Inferior parietal cortex (tissue), 1 donor: ENCODE data around the gene DDX42.
"Not testable (repeated sequence)": the region's sequence is repeated elsewhere in the genome, so short reads cannot be mapped to it uniquely, and the experiment has no call there.

Source experiments
- DNase-seq: peaks from one replicate; pipeline ENCODE4 v3.0.0-alpha.2; 2016; ENCODE audit errors: extremely low spot score

DDX42 gene

DNA sequence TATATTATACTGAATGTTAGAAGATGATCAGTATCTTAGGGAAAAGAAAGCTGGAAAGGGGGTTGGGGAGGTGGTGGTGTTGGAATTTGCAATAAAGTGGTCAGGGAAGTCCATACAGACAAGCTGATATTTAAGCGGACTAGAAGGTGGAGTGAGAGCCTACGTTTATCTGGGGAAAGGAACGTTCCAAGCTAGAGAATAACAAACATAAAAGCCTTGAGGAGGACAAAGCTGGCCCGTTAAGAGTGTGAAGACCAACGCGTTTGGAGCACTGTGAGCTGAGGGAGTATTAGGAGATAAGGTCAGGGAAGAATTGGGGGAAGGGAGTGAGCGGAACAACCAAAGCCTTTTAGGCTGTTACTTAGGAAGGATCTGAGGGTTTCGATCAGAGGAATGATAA, 1.4 kb downstream of the DDX42 start:
- no peak for DNase-seq

DNA sequence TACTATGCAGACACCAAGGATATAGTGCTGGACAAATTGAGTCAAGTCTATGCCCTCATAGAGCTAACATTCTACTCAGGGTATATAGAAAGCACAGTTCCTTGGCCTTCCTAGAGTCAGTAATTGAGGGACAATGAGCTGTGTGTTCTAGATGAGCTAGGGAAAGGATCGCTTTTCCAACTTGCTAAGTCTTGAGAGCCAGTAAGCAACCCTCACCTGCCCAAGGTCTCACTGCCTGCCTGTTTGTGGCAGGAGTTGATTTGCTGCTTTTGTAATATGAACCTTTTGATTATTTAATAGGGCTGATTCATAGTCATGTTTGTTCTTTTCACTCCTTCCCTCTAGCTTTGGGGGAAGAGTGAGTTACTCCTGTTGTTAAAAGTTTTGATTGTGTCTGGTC, 6.5 kb downstream of the DDX42 start:
- DNase-seq = no peak

DNA sequence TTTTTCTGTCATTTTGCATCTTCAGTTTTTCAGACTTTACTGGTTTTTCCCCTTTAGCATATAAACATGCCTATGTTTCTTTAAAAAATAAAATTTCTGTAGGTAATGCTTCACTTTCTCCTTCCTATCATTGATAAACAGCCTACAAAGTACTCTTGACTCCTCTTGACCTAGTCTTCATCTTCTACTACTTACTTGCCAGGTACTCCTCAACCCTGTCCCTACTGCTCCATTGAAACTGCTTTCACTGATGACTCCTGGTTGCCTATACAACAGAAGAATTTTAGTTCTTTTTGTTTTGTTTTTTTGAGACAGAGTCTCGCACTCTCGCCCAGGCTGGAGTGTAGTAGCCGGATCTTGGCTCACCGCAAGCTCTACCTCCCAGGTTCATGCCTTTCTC, 7.0 kb downstream of the DDX42 start:
- no peak for DNase-seq

DNA sequence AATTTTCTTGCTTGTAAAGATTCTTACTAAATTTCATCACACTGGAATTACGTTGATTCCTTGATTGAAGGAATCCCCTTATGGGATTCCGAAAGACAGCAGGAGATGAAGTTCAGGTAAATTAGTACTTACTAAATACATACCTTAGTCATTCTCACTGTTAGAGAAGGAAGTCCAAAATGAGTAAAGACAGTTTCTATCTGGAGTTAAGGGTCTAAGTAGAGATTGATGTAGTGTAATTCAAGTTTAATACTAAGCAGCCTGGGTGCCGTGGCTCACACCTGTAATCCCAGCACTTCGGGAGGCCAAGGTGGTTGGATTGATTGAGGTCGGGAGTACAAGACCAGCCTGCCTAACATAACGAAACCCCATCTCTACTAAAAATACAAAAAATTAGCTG, 9.6 kb downstream of the DDX42 start:
- no peak for DNase-seq

DNA sequence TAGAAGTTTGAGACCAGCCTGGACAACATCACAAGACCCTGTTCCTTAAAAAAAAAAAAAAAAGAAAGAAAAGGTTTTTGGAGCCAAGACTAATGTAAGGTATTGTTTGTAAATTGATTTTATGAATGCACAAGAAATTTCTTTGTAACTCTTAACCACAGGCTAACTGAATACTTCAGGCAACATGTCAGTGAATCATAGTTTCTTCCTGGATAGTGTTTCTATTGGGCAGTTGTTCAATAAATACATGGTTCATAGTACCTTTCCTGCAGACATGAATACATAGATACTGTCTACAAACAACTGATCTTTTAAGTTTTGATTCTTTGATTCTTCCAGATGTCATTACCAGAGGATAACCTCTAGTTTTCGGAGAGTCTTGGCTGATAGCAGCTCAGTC, 11.6 kb downstream of the DDX42 start:
- DNase-seq = no peak

DNA sequence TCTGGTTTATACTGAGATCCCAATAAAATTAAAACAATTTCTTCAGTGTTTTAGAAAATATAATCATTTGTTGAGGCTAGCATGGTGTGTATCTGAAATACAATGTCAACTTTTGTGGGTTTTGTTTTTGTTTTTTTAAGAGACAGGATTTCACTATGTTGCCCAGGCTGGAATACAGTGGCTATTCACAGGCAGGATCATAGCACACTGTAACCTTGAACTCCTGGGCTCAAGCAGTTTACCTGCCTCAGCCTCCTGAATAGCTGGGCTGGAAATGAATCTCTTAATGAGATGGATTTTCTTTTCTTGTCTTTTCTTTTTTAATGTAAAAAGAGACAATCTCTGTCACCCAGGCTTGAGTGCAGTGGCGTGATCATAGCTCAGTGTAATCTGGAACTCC, 12.1 kb downstream of the DDX42 start:
- DNase-seq = no peak

DNA sequence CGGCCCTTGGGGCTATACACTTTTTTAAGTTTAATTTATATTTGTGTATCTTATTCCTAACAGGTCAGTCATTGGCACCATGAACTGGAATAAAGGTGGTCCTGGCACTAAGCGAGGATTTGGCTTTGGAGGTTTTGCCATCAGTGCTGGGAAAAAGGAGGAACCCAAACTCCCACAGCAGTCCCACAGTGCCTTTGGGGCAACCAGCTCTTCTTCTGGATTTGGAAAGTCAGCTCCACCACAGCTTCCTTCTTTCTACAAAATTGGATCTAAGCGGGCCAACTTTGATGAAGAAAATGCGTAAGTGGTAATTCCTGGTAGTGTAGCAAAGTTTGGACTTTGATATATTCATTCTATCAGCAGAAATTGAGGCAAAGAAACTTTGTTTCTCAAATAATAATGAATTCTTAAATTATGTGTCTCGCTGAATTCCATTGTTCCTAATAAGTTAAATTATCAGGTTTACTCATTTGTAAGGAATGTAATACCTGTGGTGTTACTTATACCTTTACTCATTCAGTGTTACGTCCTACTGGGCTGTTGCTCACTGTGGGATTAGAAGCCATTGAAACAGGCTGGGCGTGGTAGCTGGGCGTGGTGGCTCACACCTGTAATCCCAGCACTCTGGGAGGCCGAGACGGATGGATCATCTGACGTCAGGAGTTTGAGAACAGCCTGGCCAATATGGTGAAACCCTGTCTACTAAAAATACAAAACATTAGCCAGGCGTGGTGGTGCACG, 13.2 kb downstream of the DDX42 start:
- no peak for DNase-seq

DNA sequence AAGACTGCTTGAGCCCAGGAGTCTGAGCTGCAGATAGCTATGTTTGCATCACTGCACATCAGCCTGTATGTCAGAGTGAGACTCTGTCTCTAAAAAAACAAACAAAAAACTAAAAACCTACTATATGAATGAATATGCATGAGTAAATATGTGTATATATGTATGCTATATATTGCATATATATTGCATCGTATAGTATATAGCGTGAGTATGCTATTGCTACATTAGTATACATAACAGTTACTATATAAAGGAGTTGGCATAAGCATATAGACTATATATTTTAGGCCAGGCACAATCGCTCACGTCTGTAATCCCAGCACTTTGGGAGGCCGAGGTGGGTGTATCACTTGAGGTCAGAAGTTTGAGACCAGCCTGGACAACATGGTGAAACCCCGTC, 16.1 kb downstream of the DDX42 start:
- DNase-seq = no peak

DNA sequence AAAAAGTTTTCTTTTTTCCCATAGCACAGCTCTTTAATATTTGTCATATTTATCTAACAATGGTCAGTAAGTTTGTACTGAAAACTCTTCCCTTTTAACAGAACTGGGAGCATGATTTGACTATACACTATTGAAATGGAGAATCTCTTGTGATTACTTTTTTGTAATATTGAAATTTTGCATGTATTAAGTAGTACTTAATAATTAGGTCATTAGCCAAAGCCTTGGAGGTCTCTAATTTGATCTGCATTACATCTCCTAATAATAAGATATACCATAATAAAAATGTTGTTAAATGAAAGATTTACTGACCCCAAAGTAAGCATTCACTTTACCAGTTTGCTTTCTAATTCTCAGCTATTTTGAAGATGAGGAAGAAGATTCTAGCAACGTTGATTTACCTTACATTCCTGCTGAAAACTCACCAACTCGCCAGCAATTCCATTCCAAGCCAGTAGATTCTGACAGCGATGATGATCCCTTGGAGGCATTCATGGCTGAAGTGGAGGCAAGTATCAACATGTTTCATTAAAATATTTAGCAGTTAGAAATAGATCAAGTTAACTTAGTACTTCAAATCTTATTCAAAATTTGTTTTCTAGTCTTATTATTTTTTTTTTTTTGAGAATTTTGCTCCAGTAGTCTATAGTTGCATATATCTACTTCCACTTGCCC, 18.2 kb downstream of the DDX42 start:
- DNase-seq = no peak

DNA sequence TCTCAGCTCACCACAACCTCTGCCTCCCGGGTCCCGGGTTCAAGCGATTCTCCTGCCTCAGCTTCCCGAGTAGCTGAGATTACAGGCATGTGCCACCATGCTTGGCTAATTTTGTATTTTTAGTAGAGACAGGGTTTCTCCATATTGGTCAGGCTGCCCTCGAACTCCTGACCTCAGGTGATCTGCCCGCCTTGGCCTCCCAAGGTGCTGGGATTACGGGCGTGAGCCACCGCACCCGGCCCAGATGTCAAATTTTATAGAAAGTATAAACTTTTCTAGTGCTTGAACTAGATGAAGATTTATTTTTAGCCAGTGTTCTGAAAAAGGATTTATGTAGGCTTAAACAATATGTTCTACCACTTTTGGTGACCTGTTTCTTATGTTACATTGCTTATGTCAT, 22.4 kb downstream of the DDX42 start:
- not testable (repeated sequence) for DNase-seq

DNA sequence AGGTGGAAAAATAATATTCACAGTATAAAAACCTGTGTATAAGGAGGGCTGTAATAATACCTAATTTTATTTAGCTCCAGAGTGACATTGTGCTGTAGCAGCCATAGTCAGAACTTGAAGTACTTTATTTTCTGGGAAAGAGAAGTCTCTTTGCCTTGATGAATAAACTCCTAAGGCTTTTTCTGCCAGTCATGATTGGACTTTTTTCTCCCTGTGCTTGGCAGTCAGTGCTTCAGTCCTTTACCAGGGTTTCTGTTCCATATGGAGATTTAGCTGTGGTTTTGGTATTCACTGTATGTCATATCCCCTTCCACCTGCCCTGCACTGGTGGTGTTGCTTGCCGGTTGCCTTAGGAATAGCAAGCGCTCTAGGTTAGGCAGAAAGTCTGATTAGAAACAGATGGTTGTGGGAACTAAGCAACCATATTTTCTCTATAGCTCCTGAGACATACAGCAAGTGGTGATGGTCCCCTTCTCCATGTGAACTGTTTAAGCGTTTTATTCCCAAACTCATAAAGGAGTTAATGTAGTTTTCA, 24.7 kb downstream of the DDX42 start:
- DNase-seq = no peak

DNA sequence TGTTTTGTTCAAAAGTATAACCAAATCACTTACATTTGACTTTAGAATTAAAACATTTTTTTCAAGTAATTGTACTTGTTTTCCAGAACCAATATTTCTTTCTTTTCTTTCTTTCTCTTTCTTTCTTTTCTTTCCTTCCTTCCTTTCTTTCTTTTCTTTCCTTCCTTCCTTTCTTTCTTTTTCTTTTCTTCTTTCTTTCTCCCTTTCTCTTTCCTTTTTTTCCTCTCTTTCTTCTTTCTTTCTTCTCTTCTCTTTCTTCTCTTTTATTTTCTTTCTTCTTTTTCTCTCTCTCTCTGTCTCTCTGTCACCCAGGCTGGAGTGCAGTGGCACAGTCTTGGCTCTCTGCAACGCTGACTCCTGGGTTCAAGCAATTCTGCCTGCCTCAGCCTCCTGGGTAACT, 26.8 kb downstream of the DDX42 start:
- DNase-seq = no peak

DNA sequence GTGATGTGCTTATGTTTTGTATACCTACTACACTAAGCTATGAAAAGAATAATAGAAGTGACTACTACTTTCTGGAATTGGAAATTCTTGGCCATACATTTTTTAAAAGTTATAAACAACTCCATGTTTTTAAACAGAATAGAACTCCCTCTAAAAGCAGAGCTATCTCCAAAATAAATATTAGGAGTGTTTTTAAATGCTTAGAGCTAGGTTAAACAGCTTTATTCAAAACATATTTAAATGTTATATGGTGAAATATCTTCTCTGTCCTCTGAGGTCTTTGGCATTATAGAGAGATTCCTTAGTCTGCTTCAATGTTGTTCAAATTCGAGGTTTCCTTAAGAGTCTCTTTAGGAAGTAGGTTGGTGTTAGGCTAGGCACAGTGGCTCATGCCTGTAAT, 30.4 kb downstream of the DDX42 start:
- no peak for DNase-seq

DNA sequence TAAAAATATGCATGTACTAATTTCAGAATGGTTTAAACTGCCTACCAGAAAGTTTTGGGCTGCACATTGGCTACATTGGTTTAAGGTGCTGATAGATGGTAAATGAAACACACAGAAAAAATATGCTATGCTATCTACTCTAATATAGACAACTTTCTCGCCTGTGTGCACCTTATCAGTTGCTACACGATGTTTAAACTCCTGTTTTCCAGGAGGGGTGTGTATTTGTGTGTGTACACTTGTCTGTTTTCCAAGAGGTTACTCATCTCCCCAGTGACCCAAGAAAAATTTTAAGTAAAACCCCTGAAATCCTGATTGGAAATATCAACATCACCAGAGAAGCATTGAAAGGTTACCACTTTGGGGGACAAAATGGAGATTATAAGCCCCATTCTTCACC, 31.6 kb downstream of the DDX42 start:
- no peak for DNase-seq

DNA sequence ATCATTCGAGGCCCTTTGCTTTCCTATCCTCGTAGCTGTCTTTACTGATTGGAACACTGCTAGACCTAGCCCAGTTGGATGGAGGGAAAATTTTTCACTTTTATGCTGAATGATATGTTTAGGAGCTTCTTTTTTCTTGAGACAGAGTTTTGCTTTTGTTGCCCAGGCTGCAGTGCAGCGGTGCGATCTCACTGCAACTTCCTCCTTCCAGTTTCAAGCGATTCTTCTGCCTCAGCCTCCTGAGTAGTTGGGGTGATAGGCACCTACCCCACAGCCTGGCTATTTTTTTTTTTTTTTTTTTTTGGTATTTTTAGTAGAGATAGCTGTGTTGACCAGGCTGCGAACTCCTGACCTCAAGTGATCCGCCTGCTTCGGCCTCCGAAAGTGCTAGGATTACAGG, 36.0 kb downstream of the DDX42 start:
- DNase-seq = no peak

DNA sequence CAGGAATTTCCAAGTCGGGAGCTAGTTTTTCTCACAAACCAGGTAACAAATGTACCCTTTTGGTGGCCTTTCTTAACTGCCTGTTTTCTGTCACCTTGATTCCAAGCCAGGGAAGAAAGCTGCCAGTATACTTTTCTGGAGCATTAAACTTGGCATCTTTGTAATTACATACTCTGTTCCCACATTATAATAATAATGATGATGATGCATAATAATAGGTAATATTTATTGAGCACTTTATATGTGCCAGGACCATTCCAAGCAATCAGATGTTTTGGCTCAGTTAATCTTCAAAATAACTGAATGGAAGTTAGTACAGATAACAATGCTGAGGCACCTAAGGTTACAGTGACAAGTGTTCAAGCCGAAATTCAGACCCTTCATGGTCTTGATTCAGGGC, 42.2 kb downstream of the DDX42 start:
- DNase-seq = no peak

DNA sequence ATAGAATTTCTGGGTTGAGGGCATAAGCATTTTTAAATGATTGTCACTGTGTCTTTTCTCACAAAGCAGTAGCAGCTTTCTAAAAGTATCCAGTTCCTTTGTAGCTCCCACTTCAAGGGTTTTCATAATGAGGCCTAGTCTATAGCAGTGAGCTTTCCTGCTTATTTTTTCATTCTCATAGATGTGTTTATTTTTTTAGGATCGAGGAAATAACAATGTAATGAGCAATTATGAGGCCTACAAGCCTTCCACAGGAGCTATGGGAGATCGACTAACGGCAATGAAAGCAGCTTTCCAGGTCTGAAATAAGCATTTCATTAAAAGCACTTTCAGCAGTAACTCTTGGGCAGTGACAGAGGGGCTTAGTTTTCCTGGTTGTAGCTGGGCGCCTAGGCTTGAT, 42.7 kb downstream of the DDX42 start:
- no peak for DNase-seq

DNA sequence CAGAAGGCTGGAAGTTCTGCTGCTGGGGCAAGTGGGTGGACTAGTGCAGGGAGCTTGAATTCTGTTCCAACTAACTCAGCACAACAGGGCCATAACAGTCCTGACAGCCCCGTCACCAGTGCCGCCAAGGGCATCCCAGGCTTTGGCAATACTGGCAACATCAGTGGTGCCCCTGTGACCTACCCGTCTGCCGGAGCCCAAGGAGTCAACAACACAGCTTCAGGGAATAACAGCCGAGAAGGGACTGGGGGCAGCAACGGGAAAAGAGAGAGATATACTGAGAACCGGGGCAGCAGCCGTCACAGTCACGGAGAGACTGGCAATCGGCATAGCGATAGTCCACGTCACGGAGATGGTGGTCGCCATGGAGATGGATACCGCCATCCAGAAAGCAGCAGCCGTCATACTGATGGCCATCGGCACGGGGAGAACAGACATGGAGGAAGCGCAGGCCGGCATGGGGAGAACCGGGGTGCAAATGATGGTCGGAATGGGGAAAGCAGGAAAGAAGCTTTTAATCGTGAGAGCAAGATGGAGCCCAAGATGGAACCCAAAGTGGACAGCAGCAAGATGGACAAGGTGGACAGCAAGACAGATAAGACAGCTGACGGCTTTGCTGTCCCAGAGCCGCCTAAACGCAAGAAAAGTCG, 43.9 kb downstream of the DDX42 start:
- DNase-seq = no peak

DNA sequence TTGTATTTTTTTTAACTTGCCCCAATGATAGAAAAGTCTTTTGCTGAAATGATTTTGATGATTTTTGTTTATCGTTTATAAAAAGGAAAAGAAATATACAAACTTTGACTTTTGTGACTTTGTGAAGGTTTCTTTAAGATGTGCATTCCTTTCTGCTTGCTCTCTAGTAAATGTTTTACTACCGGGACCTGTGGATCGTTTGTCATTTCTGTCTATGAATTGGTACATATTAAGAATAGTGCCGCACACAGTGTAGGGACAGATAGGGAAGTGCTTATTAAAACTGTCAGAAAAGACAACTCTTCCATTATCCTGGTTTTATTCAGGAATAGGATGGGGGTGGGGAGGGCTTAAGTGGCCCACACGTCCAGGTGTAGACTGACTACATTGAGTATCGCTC, 45.2 kb downstream of the DDX42 start:
- no peak for DNase-seq

DNA sequence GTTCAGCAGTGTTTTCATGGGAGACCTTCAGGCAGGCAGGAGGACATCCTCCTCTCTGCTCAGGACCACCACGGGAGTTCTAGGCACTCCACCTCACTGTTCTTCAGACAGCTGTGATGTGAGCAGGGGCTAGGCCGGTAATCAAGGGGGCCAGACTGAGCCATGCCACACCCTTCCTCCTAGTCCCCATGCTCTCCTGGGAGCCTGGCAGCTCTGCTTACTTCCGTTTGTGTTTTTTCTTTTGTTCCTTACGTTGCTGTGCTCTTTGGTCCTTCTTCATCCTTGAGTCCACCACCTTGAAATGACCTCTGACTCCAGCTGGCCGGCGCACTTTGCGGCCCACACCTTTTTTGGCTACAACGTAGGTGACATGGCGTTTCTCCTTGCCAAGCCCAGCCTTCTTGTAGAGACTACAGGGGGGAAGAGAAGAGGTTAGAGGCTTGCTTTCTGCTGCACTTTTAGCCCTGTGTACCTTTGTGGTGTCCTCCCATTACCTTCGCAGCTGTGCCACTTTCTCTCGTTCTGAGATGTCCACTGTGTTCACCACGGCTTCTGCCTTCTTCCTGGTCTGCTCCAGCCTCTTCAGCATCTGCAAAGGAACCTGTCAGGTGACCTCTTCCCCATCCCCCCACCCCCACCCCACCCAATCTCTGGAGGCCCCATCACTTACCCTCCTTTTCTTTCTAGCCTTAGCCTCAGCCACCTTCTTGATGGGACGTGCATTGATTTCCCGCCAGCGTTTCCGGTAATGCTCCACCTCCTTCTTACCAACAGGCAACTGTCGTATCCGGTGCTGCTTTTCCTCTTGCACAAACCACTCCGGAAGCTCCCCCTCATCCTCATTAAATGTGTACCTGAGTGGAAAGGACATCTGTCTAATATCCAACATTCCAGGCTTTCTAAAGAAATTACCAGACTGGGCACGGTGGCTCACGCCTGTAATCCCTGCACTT, 45.9 kb downstream of the DDX42 start:
- DNase-seq = no peak

DNA sequence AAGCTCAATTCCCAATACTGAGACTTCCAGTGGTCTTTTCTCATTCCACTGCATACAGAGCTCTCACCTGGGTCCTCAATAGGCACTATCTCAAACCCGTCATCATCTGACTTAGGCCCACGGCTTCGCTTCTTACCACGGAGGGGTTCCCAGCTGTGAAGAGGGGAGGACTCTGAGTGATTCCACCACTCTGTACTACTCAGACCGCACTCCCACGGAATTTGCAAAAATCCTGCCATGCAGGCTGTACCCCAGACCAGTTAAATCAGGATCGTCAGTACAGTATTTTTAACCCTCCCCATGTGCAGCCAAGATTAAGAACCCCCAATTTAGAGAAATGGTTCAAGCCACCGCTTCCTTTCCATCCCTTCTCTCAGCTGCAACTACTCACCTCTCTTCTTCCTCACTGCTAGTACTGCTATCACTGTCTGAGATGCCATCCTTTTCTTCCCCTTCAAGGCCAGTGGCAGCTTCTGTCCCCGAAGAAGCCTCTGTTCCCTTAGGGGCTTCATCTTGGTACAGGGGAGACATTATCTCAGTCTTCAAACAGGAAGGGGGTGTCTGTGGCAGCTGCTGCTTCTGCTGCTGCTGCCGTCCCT, 47.1 kb downstream of the DDX42 start:
- DNase-seq = no peak
